DOHH2 (cell line): ENCODE measurements around the gene STMN3.

Experiments
- H3F3A ChIP-seq: fragments of 200-600 bp; sonication (generic), shearing (Covaris generic); 2 replicates; pipeline ENCODE4 v1.6.0; 2016; ENCODE audit warnings: antibody characterized with exemption, mild to moderate bottlenecking; ENCODE audit not compliant: control insufficient read depth, insufficient read depth
- H3K27ac ChIP-seq: fragments of 200-600 bp; sonication (generic); 2 replicates; pipeline ENCODE4 v1.5.1; 2014; ENCODE audit warnings: low read depth, mild to moderate bottlenecking, low read length, moderate library complexity
- H3K27me3 ChIP-seq: fragments of 200-600 bp; sonication (generic); 2 replicates; pipeline ENCODE4 v1.6.1; 2014; ENCODE audit warnings: mild to moderate bottlenecking, low read length, mixed read lengths; ENCODE audit not compliant: control insufficient read depth
- H3K36me3 ChIP-seq: fragments of 200-600 bp; sonication (generic); 2 replicates; pipeline ENCODE4 v1.6.1; 2014; ENCODE audit warnings: mild to moderate bottlenecking, low read length, moderate library complexity, mixed read lengths; ENCODE audit not compliant: control insufficient read depth
- H3K4me1 ChIP-seq: fragments of 200-600 bp; sonication (generic); 2 replicates; pipeline ENCODE4 v1.6.1; 2014; ENCODE audit warnings: mild to moderate bottlenecking, low read length, mixed read lengths; ENCODE audit not compliant: control insufficient read depth
- H3K4me2 ChIP-seq: fragments of 200-600 bp; sonication (generic); 2 replicates; pipeline ENCODE4 v1.6.0; 2014; ENCODE audit warnings: mild to moderate bottlenecking, low read length, moderate library complexity
- H3K4me3 ChIP-seq: fragments of 200-600 bp; sonication (generic); 2 replicates; pipeline ENCODE4 v1.5.1; 2014; ENCODE audit warnings: mild to moderate bottlenecking, low read length, mixed read lengths
- H3K79me2 ChIP-seq: fragments of 200-600 bp; sonication (generic); 2 replicates; pipeline ENCODE4 v1.6.1; 2014; ENCODE audit warnings: mild to moderate bottlenecking, low read length, mixed read lengths; ENCODE audit not compliant: control insufficient read depth
- H3K9me2 ChIP-seq: fragments of 200-600 bp; sonication (generic); replicated peaks from 2 replicates; pipeline ENCODE4 v1.6.1; 2014; ENCODE audit warnings: mild to moderate bottlenecking, low read length, mixed read lengths; ENCODE audit not compliant: control insufficient read depth
- H3K9me3 ChIP-seq: fragments of 200-600 bp; sonication (generic); 2 replicates; pipeline ENCODE4 v1.6.1; 2014; ENCODE audit warnings: antibody characterized with exemption, low read length, mixed read lengths; ENCODE audit not compliant: control insufficient read depth, insufficient read depth
- H4K20me1 ChIP-seq: fragments of 200-600 bp; sonication (generic); 2 replicates; pipeline ENCODE4 v1.6.0; 2014; ENCODE audit warnings: low read depth, mild to moderate bottlenecking, antibody characterized with exemption, low read length, moderate library complexity; ENCODE audit not compliant: control insufficient read depth, insufficient read depth
- CTCF ChIP-seq: fragments of 200-600 bp; sonication (generic); IDR thresholded peaks from one replicate; pipeline ENCODE4 v1.5.1; 2014; ENCODE audit warnings: antibody characterized with exemption, mild to moderate bottlenecking, low read depth, low read length; ENCODE audit not compliant: poor library complexity, severe bottlenecking
- EZH2phosphoT487 ChIP-seq: fragments of 200-600 bp; sonication (generic); IDR thresholded peaks from 2 replicates; pipeline ENCODE4 v1.6.1; 2017; ENCODE audit warnings: borderline replicate concordance, mild to moderate bottlenecking, antibody characterized with exemption, low read length, moderate library complexity, mixed read lengths

Gene STMN3

GRCh38 chr20:63685269-63686026 lies 32.2 kb upstream of the STMN3 start:
- Histone ChIP-seq H3K9me2 (no peaks in the 10 kb centered on the region), H3K4me2 (no peak overlapping the region), H3F3A (no peaks in the 10 kb centered on the region), H3K4me3 (no peak overlapping the region), H3K79me2 (no peaks in the 10 kb centered on the region), H4K20me1 (no peaks in the 10 kb centered on the region), H3K9me3 (no peaks in the 10 kb centered on the region), H3K4me1 (no peaks in the 10 kb centered on the region), H3K27me3 (no peaks in the 10 kb centered on the region), H3K27ac (no peak overlapping the region), H3K36me3 (peaks cover 5% of the 10 kb centered on the region; the same call in 1 of the 2 replicates)
- TF ChIP-seq EZH2phosphoT487 = no peak
- no peak for TF ChIP-seq CTCF

GRCh38 chr20:63682384-63683139 lies 29.3 kb upstream of the STMN3 start:
- H4K20me1 ChIP-seq = no peaks in the 10 kb centered on the region
- H3K79me2 ChIP-seq = no peaks in the 10 kb centered on the region
- H3F3A ChIP-seq = no peaks in the 10 kb centered on the region
- TF ChIP-seq CTCF = no peak
- TF ChIP-seq EZH2phosphoT487 = no peak
- H3K36me3 ChIP-seq = peaks cover 16% of the 10 kb centered on the region
- no peak overlapping the region for H3K27ac ChIP-seq
- no peaks in the 10 kb centered on the region for H3K9me3 ChIP-seq
- no peak overlapping the region for H3K4me3 ChIP-seq
- no peaks in the 10 kb centered on the region for H3K4me1 ChIP-seq
- no peaks in the 10 kb centered on the region for H3K27me3 ChIP-seq
- H3K4me2 ChIP-seq = no peak overlapping the region
- no peaks in the 10 kb centered on the region for H3K9me2 ChIP-seq

GRCh38 chr20:63681609-63682142 lies 28.5 kb upstream of the STMN3 start:
- H3K9me2 ChIP-seq = no peaks in the 10 kb centered on the region
- H3K27me3 ChIP-seq = no peaks in the 10 kb centered on the region
- H3K4me3 ChIP-seq = no peak overlapping the region
- no peaks in the 10 kb centered on the region for H4K20me1 ChIP-seq
- no peaks in the 10 kb centered on the region for H3K79me2 ChIP-seq
- H3K36me3 ChIP-seq = peaks cover 19% of the 10 kb centered on the region
- H3F3A ChIP-seq = no peaks in the 10 kb centered on the region
- no peak overlapping the region for H3K4me2 ChIP-seq
- no peak overlapping the region for H3K27ac ChIP-seq
- no peaks in the 10 kb centered on the region for H3K4me1 ChIP-seq
- TF ChIP-seq CTCF (no peak), EZH2phosphoT487 (no peak)
- H3K9me3 ChIP-seq = no peaks in the 10 kb centered on the region
